ENCODE data around the gene CDK17.
"Not testable (repeated sequence)": the region's sequence is repeated elsewhere in the genome, so short reads cannot be mapped to it uniquely, and the experiment has no call there.

Gene CDK17

GRCh38 chr12:96387981-96388380, 12.3 kb downstream of the CDK17 start:
- no peak for DNase-seq (ENCODE audit: low spot score)

DNA sequence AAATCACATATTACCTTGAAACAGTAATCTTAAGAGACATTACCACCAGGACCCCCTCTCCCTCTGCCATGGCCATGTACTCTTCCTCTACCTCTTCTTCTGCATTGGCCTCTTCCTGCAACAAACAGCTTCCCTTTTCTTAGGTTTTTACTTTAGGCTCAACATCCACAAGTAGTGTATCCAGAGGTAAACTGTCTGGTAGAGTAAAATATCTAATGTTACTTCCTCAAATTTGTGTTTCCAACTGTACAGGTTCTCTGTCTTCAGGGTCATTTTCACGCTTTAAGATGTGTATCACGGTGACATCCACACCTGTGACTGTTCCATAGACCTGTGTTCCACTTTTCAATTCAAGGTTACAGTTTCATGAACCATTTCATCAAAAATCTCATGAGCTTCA, 13.4 kb downstream of the CDK17 start:
- DNase-seq (ENCODE audit: low spot score) = no peak

DNA sequence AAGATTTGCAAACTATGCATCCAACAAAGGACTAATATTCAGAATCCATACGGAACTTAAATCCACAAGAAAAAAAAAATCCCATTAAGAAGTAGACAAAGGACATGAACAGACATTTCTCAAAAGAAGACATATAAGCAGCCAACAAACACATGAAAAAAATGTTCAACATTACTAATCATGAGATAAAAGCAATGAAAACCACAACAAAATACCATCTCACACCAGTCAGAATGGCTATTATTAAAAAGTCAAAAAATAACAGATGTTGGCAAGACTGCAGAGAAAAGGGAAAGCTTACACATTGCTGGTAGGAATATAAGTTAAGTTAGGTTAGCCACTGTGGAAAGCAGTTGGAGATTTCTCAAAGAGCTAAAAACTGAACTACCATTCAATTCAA, 16.2 kb downstream of the CDK17 start:
- no peak for DNase-seq (ENCODE audit: low spot score)

- no peak for DNase-seq (ENCODE audit: low spot score)
These were observed 16.9 kb downstream of the CDK17 start for GRCh38 chr12:96383371-96383770.

- not testable (repeated sequence) for DNase-seq (ENCODE audit: low spot score)
These were observed 20.5 kb downstream of the CDK17 start for GRCh38 chr12:96379743-96380142.

DNA sequence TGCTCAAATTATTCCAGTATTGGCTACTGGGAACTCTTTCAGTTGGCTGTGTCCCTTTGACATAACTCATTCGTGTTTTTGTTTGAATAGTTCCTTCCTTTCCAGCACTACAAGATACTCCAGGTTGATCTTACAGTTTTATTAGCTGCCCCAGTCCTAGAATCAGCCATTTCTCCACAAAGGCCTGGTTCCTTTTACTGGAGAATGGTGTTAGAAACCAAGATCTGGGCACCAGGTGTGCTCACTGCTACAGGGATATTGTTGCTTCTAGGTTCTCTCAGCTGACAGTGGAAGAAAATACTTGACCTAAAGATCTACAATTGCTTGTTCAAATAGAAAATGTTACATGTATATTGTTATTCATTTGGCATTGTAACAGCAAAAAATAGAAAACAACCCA, 21.9 kb downstream of the CDK17 start:
- DNase-seq (ENCODE audit: low spot score) = no peak

DNA sequence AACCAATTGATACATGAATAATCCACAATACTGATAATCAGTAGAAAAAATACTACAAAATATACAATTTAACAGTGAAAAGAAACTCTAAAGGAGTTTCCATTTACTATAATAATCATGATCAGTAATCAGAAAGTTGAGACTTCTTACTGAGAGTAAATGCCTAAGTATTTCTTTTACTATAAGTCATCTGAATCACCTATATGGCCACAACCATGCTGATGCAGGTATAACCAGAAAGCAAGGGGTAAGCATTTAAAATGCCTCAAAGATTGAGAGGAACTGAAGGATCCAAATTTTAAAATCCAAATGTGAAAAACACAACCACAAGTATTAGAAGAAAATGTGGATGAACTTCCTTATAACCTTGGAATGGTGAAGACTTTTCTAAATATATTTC, 23.4 kb downstream of the CDK17 start:
- DNase-seq (ENCODE audit: low spot score) = no peak

DNA sequence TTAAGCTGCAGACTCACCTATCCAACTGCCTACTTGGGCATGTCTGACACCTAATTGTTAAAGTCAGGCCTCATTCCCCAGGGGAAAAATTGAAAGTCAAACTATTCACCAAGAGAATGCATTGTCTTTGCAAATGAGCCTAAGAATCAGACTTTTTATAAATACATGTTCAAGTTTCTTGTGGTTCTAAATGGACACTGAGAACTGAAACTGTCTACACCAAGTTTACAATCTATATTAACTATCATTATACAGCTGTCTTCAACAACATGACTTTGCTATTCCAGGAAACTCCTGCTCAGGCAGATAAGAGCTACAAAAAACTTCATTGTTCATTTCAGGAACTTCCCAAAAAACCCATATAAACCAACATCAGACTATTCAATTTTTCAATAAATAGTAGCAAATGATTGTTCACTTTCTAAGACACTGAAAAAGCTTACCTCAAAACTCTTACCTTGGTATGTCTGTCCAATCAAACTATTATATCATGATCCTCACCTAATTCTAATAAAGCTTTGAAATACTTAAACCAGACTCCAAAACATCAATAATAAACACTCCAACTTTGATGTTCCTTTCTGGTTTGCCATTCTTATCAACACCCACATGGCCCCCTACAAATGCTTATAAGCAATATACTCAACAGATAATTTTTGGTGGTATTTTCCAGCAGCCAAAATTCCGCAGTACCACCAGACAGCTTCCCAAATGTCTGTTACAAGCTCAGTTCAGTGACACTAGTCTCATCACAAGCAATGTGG, 24.2 kb downstream of the CDK17 start:
- no peak for DNase-seq (ENCODE audit: low spot score)

- DNase-seq (ENCODE audit: low spot score) = no peak
These were observed 25.1 kb downstream of the CDK17 start for GRCh38 chr12:96375170-96375569.

GRCh38 chr12:96371790-96372699, 28.2 kb downstream of the CDK17 start:
- DNase-seq (ENCODE audit: low spot score) = no peak

DNA sequence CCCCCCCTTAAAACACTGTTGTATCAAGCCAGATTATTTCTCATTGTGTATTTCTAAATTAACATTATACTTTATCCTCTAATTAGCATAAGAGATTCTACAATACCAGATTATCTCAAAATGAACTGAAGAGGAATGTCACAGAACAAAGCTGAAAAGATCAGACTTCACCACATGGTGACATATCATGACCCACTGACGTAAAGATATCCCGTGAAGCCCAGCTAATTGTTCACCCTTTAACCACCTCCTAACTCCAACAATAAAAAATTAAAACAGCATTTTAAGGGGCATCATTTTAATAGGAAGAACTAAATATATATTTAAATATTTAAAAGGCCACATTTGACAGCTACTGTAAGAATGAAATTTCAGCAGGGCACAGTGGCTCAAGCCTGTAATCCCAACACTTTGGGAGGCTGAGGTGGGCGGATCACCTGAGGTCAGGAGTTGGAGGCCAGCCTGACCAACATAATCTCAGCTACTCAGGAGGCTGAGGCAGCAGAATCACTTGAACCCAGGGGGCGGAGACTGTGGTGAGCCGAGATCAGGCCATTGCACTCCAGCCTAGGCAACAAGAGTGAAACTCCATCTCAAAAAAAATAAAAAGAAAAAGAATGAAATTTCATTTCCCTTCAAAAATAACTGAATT, 29.0 kb downstream of the CDK17 start:
- no peak for DNase-seq (ENCODE audit: low spot score)

GRCh38 chr12:96368687-96369086, 31.6 kb downstream of the CDK17 start:
- no peak for DNase-seq (ENCODE audit: low spot score)

GRCh38 chr12:96368233-96368632, 32.0 kb downstream of the CDK17 start:
- no peak for DNase-seq (ENCODE audit: low spot score)

DNA sequence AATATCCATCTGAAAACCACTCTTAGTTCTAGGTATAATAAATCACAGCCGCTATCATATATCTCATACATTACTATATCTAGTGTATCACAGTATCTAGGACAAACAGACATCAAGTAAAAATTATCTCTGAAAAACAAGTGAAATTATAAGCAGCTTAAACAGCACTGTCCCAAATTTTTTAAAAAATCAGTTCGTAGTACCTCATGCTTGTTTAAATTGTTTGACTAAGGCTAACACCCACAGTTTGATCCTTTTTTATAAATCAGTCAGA, 33.9 kb downstream of the CDK17 start:
- no peak for DNase-seq (ENCODE audit: low spot score)

DNA sequence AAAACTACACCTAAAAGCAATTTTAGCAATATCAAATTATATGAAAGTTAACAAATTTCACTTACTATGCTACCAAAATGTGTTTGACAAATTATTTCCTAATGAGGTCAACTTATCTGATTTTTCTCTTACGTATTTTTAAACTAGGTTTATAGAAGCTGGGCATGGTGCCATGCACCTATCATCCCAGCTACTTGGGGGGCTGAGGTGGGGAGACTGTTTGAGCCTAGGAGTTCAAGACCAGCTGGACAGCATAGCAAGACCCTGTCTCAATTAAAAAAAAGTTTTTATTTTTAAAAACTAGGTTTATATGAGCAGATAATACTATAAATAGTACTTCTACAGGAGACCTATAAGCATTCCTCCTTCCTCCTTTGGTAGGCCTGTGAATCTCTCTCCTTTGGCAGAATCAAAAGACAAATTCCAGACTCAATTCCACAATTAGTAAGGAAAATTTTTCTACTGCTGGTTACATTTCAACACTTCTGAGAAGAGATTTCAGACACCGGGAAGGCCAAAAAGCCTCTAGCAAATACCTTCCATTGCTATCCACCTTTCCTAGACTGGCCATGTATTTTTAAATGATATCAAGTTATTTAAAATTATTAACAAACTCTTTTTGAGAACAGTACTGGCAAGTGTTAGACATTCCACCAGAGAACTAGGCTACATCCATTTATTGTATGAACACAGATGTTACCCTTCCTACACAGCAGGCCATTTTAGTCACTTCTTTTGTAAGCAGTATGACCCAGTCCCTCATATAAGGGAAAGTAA, 34.4 kb downstream of the CDK17 start:
- no peak for DNase-seq (ENCODE audit: low spot score)

DNA sequence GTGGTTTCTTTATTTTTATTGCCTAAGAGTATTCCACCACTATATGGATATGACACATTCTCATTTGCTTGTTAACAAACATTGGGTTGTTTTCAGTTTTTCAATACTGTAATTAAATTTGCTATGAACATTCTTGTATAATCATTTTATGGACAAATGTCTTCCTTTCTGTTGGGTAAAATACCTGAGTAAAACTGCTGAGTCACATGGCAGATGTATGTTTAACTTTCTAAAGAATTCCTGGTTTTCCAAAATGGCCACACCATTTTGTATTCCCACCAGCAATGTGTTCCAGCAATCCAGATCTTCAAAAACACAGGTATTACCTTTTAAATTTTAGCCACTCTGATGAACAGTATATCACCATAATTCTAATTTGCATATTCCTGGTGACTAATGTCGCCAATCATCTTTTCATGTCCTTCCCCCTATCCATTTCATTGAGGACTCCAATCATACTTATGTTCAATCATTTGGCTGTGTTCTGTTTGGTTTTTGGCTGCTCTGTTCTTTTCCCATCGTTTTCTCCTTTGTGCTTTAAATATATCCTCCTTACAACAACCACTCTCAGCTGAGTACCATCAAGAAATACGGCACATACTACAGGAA, 36.0 kb downstream of the CDK17 start:
- no peak for DNase-seq (ENCODE audit: low spot score)

DNA sequence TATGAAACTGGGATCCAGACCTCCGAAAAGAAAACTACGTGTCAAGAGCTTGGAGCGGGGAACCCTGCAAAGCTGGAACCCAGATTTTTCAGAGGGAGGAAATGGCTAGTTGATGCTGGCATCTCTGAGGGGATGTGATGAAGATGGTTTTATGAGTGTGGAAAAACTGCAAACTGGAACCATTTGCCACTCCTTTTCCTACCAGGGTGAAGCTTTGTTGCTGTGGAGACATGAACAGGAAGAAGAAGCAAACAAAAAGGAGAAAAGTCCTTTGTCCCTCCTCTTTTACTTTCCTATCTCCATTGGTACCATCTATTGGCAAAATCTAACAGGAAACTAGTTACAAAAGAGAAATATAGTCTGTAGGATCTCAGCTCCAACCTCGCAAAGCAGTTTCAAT, 39.2 kb downstream of the CDK17 start:
- DNase-seq (ENCODE audit: low spot score) = no peak

- no peak for DNase-seq (ENCODE audit: low spot score)
These were observed 39.7 kb downstream of the CDK17 start for GRCh38 chr12:96360550-96360949.

- DNase-seq (ENCODE audit: low spot score) = no peak
These were observed 40.9 kb downstream of the CDK17 start for GRCh38 chr12:96359328-96359727.

DNA sequence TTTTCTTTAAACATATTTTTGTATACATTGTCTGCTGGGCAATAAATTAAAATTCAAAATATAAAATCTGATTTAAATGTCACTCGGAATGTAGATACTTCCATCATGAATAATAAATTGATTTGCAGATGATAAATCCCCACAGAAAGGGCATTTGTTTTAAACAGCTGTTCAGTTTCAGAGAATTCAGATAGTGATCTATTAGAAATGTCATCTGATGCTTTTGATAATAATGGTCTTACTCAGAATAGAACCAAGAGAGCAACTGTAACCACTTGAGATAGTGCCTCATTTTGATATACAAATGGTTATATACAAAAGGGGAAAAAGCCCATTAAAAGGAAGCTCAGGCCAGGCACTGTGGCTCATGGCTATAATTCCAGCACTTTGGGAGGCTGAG, 43.4 kb downstream of the CDK17 start:
- DNase-seq (ENCODE audit: low spot score) = no peak

- DNase-seq (ENCODE audit: low spot score) = no peak
These were observed 45.2 kb downstream of the CDK17 start for GRCh38 chr12:96354844-96355534.
